GM21737 (cell line): ENCODE results near the gene TULP3.

ENCODE experiments used
- ATAC-seq: cut with Tn5 transposase; IDR thresholded peaks from one replicate; pipeline ENCODE4 v1.9.1; 2021; ENCODE audit warnings: mild to moderate bottlenecking, moderate library complexity; ENCODE audit not compliant: unreplicated experiment

The TULP3 gene

DNA sequence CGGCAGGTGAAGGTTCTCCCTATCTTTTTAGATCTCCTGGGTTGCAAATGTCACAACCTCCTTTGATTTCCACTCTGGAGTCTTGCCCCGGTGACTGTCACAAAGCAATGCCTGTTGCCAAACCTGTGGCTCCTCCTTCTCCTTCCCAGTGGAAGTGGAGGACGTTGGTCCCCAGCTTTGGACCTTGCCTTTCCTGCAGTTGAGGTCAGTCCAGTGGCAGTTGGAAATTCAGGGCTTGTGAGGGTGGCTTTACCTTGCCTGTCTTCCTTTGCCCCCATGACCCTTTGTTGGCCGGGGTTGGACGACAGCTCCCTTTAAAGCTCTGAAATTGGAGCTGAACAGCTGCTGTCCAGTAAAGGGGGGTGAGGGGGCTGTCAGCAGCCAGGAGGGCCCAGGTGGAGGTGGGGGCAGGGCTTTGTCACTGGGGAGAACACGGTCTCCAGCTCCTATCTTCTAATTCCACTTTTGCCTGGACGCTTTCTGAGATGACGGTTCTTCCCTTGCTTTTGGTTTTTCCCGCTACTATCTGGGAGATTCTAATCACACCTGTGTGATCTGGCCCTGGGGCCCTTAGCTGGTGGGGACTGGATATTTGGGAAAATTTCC is 72.6 kb downstream of the TULP3 start:
- ATAC-seq, result no peak

DNA sequence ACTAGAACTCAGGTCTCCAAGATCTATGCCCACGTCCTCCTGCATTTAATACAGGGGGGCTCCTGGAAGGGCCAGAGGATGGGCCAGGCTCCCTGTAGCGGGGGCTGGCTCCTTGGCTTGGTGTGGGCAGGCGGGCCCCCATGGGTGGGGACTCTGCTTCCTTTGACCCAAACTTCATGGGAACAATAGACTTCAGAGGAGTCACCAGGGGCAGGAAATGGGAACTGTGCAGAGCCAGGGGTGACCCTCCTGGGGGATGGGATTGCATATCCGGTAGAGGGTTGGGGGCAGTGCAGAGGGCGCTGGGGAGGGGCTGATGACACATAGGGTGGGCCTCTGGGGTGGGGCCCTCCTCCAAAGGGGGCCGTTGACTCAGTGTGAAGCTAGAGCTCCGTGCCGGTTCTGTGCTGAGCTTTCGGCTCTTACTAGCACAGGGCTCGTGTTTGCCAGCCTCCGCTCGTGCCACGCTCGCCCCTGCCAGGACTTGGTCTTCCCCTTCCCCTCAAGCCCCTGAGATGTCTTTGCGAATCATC is 73.1 kb downstream of the TULP3 start:
- no peak for ATAC-seq

DNA sequence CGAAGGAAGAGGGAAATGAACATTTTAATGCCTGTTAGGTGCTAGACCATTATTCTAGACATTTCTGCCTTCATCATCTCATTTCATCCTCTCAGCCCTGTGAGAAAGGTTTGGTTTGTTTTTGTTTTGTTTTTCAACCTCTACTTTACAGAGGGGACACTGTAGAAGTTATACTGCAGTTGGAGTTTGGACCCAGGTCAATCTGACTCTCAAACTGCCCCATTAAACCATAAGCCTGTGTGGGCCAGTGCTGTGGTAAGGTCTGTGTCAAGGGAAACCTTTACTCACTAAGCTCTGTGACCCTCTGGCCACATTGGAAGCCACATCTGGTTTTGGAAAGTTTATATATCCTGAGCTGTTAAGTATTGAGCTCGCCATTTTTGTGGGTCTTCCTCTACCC is 77.0 kb downstream of the TULP3 start:
- no peak for ATAC-seq

DNA sequence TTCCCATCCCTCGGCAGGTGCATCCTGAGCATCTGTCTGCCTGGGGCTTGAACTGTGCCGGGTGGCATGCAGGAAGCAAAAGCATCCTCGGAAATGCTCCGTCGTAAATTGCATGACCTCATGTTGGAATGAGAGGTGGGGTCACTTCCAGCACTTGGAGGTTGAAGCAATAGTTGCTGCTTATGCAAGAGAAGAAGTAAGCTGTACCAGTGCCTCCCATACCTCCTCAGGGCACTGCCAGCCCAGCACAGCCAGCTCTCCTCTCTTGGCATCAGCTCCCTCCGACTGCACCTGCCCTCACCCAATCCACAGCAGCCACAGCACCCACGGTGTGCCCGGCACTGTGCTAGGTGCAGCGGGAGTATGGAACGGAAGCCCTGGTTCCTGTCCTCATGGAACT is 80.1 kb downstream of the TULP3 start:
- ATAC-seq, result no peak

DNA sequence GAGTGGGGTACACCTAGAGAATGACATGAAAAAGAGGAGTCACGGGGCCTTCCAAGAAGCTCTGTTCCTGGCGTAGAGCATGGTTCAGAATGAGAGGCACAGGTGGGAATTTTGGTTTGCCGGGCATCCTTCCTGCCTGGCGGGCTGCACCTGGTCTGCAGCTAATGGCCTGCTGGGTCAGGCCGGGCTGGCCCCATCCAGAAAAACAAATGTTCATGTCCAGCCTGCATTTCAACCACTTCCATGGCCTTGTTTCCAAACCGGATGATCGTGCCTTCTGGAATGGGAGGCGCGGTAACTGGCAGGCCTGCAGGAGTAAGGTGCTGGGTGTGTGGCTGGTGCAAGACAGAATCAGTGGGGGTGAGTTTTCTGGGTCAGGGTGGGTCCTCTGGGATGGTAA is 82.9 kb downstream of the TULP3 start:
- no peak for ATAC-seq

DNA sequence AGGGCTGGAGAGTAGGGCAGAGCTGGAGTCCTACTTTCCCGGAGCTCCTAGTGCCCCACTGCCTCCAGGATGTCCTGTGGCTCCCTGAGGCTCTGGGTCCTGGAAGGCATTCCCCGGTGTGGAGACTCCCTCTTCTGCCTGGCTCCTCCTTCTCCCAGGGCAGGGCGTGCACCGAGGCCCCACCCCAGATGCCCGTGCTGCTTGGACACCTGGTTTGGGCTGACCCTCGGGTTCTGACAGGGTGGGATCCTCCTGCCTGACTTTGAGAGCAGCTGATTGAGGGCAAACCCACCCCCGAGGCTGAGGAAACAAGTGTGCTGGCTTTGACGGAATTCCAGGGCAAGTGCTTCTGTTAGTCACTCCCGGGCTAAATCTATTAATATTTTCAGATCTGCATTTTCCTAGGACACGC is 83.9 kb downstream of the TULP3 start:
- ATAC-seq, result no peak

DNA sequence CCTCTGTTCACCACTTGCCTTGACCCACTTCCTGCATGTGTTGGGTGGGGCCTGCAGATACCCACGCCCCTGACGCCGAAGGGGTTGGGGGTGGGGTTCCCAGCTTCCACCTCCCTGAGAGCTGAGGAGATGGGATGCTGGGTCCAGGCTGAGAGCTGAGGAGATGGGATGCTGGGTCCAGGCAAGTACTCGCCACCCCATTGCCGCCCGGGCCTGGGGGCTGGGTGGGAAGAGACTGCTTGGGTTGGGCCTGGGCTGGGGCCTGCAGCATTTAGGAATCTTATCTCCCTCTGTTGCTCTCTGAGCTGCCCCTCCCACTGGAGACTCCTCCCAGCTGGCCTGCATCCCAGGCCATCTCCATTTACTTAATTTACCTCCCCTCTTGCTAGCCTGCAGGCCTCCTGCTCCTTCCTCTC is 85.9 kb downstream of the TULP3 start:
- no peak for ATAC-seq

- ATAC-seq, result no peak
These were observed 87.1 kb downstream of the TULP3 start for GRCh38 chr12:2977776-2978175.

DNA sequence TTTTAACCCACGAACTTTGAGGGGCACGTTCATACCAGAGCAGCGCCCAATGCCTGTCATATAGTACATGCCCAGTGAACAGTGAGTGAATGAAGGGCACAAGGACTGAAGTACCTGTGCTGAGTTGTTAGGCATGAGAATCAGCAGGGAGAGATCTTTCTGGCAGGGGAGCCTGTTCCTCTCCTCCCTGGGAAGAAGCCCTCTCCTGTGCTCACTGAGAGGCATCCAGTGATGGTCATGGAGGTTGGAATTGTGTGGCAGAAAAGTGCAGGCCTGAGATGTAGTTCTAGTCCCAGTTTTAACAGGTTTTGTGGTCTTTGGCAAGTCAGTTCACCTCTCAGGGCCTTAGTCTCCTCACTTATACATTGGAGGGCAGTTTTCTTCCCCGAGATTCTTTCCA is 89.1 kb downstream of the TULP3 start:
- no peak for ATAC-seq

DNA sequence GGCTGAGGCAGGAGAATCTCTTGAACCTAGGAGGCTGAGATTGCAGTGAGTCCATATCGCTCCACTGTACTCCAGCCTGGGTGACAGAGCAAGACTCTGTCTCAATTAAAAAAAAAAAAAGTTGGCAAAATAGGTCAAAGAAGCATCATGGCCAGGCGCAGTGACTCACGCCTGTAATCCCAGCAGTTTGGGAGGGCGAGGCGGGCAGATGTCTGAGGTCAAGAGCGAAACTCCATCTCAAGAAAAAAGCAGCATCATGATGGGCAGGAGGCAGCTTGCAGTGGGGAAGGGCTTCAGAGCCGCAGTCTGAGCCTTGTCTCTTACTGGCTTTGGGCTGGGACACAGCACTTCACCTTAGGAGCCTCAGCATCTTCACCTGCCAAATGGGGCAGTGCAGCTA is 89.9 kb downstream of the TULP3 start:
- ATAC-seq, result no peak

- ATAC-seq, result no peak
These were observed 91.7 kb downstream of the TULP3 start for GRCh38 chr12:2982361-2982760.

DNA sequence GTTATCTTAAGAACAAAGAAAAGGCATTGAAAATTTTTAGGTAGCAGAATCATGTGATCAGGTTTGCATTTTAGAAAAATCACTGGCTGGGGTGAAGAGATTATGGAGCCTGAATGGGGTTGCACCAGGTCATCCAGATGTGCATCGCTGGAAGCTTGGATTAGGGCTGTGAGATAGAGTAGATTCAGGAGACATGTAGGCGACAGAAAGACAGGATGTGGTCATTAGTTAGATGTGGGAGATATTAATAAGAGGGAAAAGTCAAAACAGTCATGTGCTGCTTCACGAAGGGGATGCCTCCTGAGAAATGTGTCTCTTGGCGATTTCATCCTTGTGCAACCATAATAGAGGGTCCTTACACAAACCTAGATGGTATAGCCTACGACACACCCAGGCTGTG is 93.6 kb downstream of the TULP3 start:
- ATAC-seq, result no peak

GRCh38 chr12:2984698-2985097 is 94.0 kb downstream of the TULP3 start:
- no peak for ATAC-seq

DNA sequence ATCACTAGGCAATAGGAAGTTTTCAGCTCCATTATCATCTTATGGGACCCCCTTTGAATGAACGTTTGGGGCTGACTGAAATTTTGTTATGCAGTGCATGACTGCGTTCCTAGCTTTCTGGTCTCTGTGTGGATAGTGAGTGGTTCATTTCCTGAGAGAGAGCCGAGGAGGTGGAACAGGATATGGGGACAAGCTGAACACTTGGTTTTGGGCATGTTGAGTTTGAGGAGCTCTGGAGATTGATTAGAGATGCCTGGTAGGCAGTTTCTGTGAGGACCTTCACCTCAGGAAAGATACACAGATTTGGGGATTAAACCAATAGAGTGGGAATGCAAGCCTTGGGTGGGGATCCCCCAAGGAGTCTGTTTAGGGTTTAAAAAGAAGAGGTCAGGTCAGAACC is 96.2 kb downstream of the TULP3 start:
- no peak for ATAC-seq

DNA sequence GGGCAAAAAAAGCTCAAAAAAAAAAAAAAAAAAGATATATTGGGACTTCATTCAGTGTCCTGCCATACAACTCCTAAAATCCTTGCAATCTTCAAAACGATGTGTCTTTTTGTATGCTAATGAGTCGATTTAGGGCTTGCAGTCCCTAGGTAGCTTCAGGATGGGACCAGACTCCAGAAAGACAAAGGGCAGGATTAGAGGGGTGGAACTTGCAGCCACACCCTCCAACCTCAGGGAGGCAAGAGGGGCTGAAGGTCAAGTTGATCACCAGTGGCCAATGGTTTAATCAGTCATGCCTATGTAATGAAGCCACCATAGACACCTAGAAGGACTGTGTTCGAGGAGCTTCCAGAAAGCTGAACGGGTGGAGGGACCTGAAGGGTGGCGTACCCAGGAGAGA is 97.8 kb downstream of the TULP3 start:
- ATAC-seq, result no peak
